H7 (cell line): Measurements from ENCODE around the gene TSSC4. TPM values are rescaled to one million over a fixed set of nuclear protein-coding genes. Genes with fewer than 3 reads are reported as not detected.

ENCODE experiments used
- DNase-seq: peaks from one replicate; pipeline ENCODE4 v3.0.0; 2012
- H3K27me3 ChIP-seq: 2 replicates; pipeline ENCODE4 v1.6.0; 2011; ENCODE audit warnings: mild to moderate bottlenecking, low read length; ENCODE audit not compliant: control insufficient read depth, insufficient read depth
- H3K36me3 ChIP-seq: replicated peaks from 2 replicates; pipeline ENCODE4 v1.5.1; 2011; ENCODE audit warnings: low read length; ENCODE audit not compliant: control insufficient read depth, insufficient read depth
- H3K4me3 ChIP-seq: 2 replicates; pipeline ENCODE4 v1.5.1; 2011; ENCODE audit warnings: low read depth, mild to moderate bottlenecking, control low read depth, low read length, moderate library complexity; ENCODE audit not compliant: insufficient read depth
- total RNA-seq: library from RNA; depleted of rRNA; stranded (reverse); fragments of >200 nt; shearing (Covaris generic); gene quantifications from 2 replicates; pipeline ENCODE4 v1.2.3, GENCODE V29; 2014; rRNA removed

The TSSC4 gene
- total RNA-seq, 1 experiment from 2014 or later, result 60.5 TPM

GRCh38 chr11:2452321-2453012 lies 51.9 kb downstream of the TSSC4 start:
- no peak overlapping the region for H3K4me3 ChIP-seq
- peaks cover 10% of the 10 kb centered on the region for H3K27me3 ChIP-seq
- H3K36me3 ChIP-seq, result no peaks in the 10 kb centered on the region
- DNase-seq, result peak; percentile 57

DNA sequence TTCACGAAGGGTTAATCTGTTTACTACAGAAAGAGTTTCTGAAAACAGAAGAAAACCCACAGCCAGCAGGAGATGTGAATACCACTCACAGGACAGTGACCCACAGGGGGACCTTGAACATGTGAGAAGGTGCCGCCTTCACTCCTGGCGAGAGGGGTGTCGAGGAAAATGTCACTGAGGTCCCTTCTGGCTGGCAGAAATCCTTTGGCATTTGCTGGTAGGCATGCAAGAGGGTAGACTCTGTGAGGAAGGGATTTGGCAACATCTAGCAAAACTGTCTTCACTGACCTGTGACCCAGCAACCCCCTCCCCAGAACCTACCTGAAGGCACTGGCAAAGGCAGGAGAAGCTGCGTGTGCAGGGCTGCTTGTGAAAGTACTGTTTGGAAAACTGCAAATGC lies 52.9 kb downstream of the TSSC4 start:
- peaks cover 5% of the 10 kb centered on the region for H3K27me3 ChIP-seq
- no peaks in the 10 kb centered on the region for H3K36me3 ChIP-seq
- DNase-seq, result no peak
- H3K4me3 ChIP-seq, result no peak overlapping the region

Other genes with a start within 250 kb of the TSSC4 start
- not detected in 2 replicates for gene INS, start 239.5 kb upstream of the TSSC4 start, total RNA-seq
- not detected in 2 replicates for gene TH, start 228.9 kb upstream of the TSSC4 start, total RNA-seq
- 0.44 and 0.55 TPM in 2 replicates for gene ASCL2, start 130.2 kb upstream of the TSSC4 start, total RNA-seq
- gene C11orf21, start 98.8 kb upstream of the TSSC4 start, total RNA-seq, result not detected in 2 replicates
- not detected in 2 replicates for gene TSPAN32, start 98.7 kb upstream of the TSSC4 start, total RNA-seq
- 157 and 165 TPM in 2 replicates for gene CD81, start 23.4 kb upstream of the TSSC4 start, total RNA-seq
- gene TRPM5, start 43.8 kb downstream of the TSSC4 start, total RNA-seq, result not detected in 2 replicates
- gene KCNQ1, start 44.3 kb downstream of the TSSC4 start, total RNA-seq, result 0.18 and 0.48 TPM in 2 replicates